Measurements from ENCODE around the gene KCNG3.
"Not testable (repeated sequence)": the region's sequence is repeated elsewhere in the genome, so short reads cannot be mapped to it uniquely, and the experiment has no call there.

The KCNG3 gene

DNA sequence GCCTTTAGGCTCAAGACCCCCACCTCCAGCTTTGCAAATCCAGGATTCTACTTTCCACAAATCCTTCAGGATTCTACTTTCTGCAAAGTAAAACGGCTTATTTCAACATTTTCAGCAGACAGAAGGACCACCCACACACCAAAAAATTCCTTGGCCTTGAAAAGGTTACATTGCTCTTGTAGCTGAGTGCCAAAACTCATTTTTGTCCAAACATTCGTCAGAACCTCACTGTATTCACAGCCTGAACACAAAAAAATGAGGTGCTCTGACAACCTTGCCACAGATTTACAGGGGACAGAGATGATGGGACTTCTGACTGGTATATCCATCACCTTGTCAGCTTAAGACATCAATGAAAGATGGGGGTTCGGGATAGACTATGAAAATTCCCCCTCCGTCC lies 69.7 kb downstream of the KCNG3 start:
- no peak for DNase-seq

DNA sequence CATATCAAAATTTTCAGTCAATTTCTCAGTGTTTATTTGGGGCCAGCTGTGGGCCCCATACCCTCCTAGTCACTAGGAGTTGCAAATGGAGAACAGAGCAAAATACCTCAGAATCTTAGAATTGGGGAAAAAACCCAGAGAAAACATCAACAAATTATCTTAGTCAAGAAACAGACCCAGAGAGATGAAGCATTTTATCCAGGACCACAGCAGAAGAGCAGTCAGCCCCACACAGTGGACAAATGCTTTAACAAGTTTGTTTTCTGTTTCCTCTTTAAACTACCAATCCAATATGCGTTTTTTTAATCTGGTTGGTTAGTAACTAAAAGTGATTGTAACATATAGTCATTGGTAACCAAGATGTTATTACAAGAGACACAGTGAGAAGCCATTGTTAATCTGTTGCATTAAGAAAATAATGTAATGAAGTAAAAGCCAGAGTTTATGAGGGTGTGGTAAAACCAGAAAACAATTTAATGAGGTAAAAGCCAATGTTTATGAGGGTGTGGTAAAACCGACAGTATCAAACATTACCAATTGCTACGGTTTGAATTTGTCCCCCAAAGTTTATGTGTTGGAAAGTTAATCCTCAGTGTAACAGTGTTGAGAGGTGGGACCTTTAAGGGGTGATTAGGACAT lies 72.1 kb downstream of the KCNG3 start:
- DNase-seq: no peak

GRCh38 chr2:42421157-42421485 lies 72.7 kb downstream of the KCNG3 start:
- DNase-seq: no peak

GRCh38 chr2:42414648-42415047 lies 79.1 kb downstream of the KCNG3 start:
- no peak for DNase-seq

- no peak for DNase-seq
Measured at GRCh38 chr2:42414158-42414557, 79.6 kb downstream of the KCNG3 start.

DNA sequence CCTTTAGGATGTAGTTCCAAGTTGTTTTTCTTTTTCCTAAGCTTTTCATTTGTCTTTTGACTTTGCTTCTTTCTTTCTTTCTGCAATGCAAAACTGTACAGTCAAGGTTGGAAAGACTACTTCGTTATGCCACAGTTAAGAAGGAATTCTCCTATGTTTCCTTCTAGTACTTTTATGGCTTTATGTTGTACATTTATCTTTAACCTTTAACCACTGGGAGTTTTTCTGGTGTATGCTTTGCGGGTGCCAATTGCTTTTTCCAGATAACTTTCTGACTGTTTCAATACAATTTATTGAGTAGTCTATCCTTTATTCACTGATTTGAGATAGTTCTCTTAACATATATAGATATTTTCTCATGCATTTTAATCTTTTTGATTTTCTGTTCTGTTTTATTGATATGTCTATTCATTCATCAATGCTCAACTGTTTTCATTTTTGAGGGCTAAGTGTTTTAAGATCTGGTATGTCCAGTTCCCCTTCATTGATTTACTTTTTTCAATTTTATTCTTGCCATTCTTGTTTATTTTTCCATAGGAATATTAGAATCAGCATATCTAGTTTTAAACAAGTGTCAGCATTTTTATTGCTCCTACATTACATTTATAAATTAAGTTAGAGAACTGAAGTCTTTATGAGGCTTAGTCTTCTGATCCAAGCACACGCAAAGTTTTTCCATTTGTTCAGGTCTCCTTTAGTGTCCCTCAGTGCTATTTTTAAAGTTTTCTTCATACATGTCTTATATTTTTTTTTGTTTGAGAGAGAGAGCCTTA lies 82.9 kb downstream of the KCNG3 start:
- no peak for DNase-seq

DNA sequence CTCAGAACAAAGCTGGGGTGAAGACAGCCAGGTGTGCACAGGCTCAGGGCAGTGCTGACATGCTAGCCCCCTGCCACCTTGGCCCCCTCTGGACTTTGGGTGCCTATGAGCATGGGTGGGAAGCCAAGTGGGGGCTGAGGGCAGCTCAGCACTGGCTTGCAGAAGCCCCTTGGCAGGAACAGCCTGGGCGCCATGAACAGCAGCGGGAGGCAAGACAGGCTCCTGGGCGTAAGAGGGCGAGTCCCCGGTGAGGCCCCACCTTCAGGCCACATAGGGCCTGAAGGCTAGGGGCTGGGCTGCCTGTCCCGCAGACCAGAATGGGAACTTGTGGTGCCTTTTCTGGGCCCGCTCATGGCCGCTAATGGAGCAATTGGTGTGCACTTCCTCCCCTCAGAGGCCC lies 85.8 kb downstream of the KCNG3 start:
- DNase-seq: no peak

- DNase-seq: no peak
Measured at GRCh38 chr2:42407476-42407875, 86.3 kb downstream of the KCNG3 start.

DNA sequence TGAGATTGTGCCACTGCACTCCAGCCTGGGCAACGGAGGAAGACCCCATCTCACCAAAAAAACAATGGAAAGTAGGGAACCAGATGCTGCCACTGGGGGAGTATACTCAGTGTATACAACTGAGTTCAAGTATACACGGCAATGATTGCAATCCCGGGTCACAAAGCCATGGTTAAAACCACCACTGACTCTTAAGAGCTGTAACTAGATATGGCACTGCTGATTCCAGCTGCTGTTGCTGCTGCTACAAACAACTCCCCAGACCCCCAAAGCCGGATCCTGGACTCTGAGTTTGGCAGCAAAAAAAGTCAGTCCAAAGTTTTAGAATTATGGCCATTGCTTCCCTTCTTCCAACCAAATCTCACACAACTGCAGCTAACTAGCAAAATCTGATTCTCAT lies 89.1 kb downstream of the KCNG3 start:
- no peak for DNase-seq

DNA sequence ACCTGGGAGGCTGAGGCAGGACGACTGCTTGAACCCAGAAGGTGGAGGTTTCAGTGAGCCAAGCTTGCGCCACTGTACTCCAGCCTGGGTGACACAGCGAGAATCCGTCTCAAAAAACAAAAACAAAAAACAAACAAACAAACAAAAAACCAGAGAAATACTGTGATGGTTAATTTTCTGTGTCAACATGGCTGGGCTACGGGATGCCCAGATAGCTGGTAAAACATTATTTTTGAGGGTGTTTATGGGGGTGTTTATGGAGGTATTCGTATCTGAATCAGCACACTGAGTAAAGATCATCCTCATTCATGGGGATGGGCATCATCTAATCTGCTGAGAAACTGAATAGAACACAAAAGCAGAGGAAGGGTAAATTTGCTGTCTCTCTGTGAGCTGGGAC lies 92.0 kb downstream of the KCNG3 start:
- no peak for DNase-seq

- not testable (repeated sequence) for DNase-seq
Measured at GRCh38 chr2:42398052-42398451, 95.7 kb downstream of the KCNG3 start.

GRCh38 chr2:42393320-42393719 lies 100.5 kb downstream of the KCNG3 start:
- DNase-seq: not testable (repeated sequence)

GRCh38 chr2:42392191-42392590 lies 101.6 kb downstream of the KCNG3 start:
- DNase-seq: no peak

All from NCI-H2029 treated with DMSO at 0.1 percent for 48 hours (cell line).